Nephron progenitor cell (in vitro differentiated cells): ENCODE measurements around the gene HOXD11.

Source experiments
- DNase-seq: peaks from one replicate; pipeline ENCODE4 v3.0.0; 2021
- H3K27ac Mint-ChIP-seq: 2 replicates; pipeline ENCODE4 v1.8.0; 2021; ENCODE audit warnings: mild to moderate bottlenecking, moderate library complexity, mixed read lengths
- H3K27me3 Mint-ChIP-seq: 2 replicates; pipeline ENCODE4 v1.8.0; 2021; ENCODE audit warnings: mild to moderate bottlenecking, low read depth, mixed read lengths; ENCODE audit not compliant: poor library complexity
- H3K36me3 Mint-ChIP-seq: 2 replicates; pipeline ENCODE4 v1.8.0; 2021; ENCODE audit warnings: low read depth, mixed read lengths
- H3K4me1 Mint-ChIP-seq: 2 replicates; pipeline ENCODE4 v1.8.0; 2021; ENCODE audit warnings: mixed read lengths
- H3K4me3 Mint-ChIP-seq: 2 replicates; pipeline ENCODE4 v1.8.0; 2021; ENCODE audit warnings: mild to moderate bottlenecking, moderate library complexity, mixed read lengths
- H3K9me3 Mint-ChIP-seq: 2 replicates; pipeline ENCODE4 v1.8.0; 2021; ENCODE audit warnings: mild to moderate bottlenecking, moderate library complexity, mixed read lengths
- TF ChIP-seq, protein P1 (sequence below): fragments of 200-600 bp; sonication (generic); IDR thresholded peaks from 2 replicates; pipeline ENCODE4 v1.5.0; 2021; ENCODE audit warnings: antibody characterized with exemption

Gene HOXD11

DNA sequence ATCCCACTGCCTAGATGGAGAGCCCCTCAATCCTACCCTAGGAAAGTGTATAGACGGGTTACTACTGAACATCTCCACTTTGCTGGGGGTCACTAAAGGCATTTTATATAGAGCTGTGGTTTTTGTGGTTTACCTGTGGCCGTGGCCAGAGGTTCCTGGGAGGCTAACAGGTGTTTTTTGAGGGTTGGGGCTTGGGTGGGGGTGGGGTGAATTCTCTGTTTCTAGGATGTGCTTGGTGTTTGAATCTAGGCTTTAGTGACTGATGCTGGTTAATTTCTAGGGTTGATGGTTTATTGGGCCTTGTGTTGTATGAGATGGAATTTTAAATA, 30.1 kb downstream of the HOXD11 start:
- TF ChIP-seq, protein P1, sequence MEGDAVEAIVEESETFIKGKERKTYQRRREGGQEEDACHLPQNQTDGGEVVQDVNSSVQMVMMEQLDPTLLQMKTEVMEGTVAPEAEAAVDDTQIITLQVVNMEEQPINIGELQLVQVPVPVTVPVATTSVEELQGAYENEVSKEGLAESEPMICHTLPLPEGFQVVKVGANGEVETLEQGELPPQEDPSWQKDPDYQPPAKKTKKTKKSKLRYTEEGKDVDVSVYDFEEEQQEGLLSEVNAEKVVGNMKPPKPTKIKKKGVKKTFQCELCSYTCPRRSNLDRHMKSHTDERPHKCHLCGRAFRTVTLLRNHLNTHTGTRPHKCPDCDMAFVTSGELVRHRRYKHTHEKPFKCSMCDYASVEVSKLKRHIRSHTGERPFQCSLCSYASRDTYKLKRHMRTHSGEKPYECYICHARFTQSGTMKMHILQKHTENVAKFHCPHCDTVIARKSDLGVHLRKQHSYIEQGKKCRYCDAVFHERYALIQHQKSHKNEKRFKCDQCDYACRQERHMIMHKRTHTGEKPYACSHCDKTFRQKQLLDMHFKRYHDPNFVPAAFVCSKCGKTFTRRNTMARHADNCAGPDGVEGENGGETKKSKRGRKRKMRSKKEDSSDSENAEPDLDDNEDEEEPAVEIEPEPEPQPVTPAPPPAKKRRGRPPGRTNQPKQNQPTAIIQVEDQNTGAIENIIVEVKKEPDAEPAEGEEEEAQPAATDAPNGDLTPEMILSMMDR = no peak
- Mint-ChIP-seq H3K9me3 (no peaks in the 10 kb centered on the region), H3K27me3 (peaks cover 18% of the 10 kb centered on the region), H3K27ac (peak overlapping the region; percentile 100), H3K4me3 (peak overlapping the region; percentile 100), H3K36me3 (peaks cover 42% of the 10 kb centered on the region), H3K4me1 (peaks cover 49% of the 10 kb centered on the region)
- DNase-seq = no peak

DNA sequence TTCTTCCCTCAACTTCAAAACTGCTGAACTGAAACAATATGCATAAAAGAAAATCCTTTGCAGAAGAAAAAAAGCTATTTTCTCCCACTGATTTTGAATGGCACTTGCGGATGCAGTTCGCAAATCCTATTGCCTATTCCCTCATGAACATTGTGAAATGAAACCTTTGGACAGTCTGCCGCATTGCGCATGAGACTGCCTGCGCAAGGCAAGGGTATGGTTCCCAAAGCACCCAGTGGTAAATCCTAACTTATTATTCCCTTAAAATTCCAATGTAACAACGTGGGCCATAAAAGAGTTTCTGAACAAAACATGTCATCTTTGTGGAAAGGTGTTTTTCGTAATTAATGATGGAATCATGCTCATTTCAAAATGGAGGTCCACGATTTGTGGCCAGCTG, 30.8 kb downstream of the HOXD11 start:
- Mint-ChIP-seq H3K27me3 (peaks cover 14% of the 10 kb centered on the region), H3K9me3 (no peaks in the 10 kb centered on the region), H3K4me1 (peaks cover 53% of the 10 kb centered on the region), H3K4me3 (peak overlapping the region; percentile 100), H3K36me3 (peaks cover 41% of the 10 kb centered on the region), H3K27ac (peak overlapping the region; percentile 100)
- no peak for DNase-seq
- TF ChIP-seq, protein P1 = no peak

DNA sequence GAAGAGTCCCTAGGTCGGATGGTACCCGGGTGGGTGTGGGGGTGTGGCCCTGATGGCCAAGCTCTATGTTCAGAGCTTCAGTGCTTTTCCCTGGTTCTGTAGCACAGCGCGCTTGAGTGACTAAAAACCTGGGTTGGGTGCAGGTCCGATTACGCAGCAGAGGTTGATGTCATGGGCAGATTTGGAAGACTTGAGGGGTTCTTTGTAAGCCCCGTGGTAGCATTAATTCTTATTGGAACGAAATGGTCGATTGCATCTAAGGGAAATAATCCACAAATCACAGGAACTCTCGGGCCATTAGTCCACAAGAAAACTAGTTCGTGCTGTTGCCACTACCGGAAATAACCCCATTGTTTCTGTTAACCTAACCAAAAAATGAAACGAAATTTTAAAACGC, 31.4 kb downstream of the HOXD11 start:
- Mint-ChIP-seq H3K4me3 (peak overlapping the region; percentile 100), H3K36me3 (peaks cover 43% of the 10 kb centered on the region)
- no peak for DNase-seq

DNA sequence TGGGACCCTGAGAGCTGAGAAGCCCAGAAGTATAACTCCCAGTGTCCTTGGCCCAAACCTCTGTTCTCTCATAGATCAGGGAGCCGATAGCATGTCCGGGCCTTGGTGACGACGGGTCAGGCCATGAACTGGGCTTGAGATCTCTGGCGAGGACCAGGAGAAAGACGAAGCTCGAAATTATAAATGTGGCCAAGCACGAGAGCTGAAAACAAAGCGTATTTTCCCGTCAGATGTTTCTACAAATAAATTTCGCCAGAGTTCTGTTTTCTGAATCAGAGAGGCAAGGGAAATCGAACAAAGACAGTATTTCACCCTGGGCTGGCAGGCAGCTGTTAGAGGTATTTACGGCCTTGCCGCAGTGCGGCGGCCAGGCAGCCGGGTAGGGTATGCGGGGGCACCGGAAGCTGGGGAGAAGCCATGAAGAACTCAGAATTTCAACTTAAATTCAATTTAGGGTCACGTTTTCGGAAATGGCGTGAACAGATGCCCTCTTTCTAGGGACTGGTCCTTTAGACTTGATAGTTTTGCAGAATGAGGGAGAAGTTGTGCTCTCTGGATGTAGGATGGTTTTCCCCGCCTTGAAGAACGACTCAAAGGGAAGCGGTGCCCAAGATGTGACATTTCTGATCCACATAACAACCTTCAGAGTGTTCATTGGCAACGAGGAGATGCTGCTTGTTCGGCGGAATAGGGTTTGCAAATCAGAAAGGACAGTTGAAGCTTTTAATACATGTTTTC, 32.0 kb downstream of the HOXD11 start:
- H3K27me3 Mint-ChIP-seq = peaks cover 13% of the 10 kb centered on the region
- TF ChIP-seq, protein P1 = no peak
- H3K4me1 Mint-ChIP-seq = peaks cover 54% of the 10 kb centered on the region
- H3K36me3 Mint-ChIP-seq = peaks cover 48% of the 10 kb centered on the region
- H3K4me3 Mint-ChIP-seq = peak overlapping the region; percentile 100
- no peak for DNase-seq
- peak overlapping the region; percentile 100 for H3K27ac Mint-ChIP-seq
- H3K9me3 Mint-ChIP-seq = no peaks in the 10 kb centered on the region

More for the DNA sequence above, 31.4 kb downstream of the HOXD11 start:
- peak overlapping the region; percentile 100 for H3K27ac Mint-ChIP-seq
- H3K27me3 Mint-ChIP-seq = peaks cover 13% of the 10 kb centered on the region
- no peaks in the 10 kb centered on the region for H3K9me3 Mint-ChIP-seq
- TF ChIP-seq, protein P1 = no peak
- peaks cover 54% of the 10 kb centered on the region for H3K4me1 Mint-ChIP-seq

DNA sequence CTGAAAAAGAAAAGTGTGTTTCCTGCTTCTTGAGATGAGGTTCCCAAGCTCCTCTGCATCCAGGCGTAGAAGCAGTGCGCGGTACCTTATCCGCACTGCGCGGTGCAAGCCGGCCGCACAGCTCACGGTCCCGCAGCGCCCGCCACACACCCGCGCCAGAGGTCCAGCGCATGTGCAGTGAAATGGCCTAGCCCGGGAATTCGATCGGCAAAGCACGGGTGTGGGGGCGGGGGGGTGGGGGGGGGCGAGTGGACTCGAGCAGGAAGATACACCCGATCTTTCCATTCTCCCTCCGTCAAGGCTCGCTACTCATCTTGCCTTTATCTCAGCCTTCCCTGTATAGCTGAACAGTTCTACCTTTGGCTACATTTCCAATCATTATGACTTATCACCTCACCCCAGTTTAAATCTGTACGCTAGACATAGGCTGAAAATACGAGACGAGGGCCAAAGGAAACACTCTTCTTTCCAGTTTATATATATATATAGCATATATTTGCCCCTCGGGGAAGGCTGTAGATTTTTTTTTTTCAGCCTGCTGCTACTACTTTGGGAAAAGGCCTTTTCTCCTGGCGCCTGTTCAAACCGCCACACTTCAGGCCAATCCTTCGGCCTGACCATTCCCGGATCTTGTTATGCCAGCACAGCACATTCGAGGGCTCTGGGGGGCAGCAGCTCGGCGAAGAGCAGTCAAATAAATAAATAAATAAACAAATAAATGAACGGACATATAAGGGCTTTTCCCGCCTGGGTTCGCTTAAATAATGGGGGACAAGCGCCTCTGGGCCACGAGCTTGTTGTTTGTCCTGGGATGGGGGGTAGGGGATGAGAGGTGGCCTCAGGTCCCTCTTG, 32.8 kb downstream of the HOXD11 start:
- peaks cover 13% of the 10 kb centered on the region for H3K27me3 Mint-ChIP-seq
- peak overlapping the region; percentile 100 for H3K4me3 Mint-ChIP-seq
- peaks cover 53% of the 10 kb centered on the region for H3K36me3 Mint-ChIP-seq
- no peak for DNase-seq
- H3K9me3 Mint-ChIP-seq = no peaks in the 10 kb centered on the region
- peaks cover 54% of the 10 kb centered on the region for H3K4me1 Mint-ChIP-seq
- peak overlapping the region; percentile 100 for H3K27ac Mint-ChIP-seq
- TF ChIP-seq, protein P1 = no peak
